Measurements from ENCODE around the gene RRP8. TPM values are rescaled to one million over a fixed set of nuclear protein-coding genes. Genes with fewer than 3 reads are reported as not detected.

Gene RRP8
- total RNA-seq, 2 donors from 2014 or later, result 5.4 to 8.9 TPM

DNA sequence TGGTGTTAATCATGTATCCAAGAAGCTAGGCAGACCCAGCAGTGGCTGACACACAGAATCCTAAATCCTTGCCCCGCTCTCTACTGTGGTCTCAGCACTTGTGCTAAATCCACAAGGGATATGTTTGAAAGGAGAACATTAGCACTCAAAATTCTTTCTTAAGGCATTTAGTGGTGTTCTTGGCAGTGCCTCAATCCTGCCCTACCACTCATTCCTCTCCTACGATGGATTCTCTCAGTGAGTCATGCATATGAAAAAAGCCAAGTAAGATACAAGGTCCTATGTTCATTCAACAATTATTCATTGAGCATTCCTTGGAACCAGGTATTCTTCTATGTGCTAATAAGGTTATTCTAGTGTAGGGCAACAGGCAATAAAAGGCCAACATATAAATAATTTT, 31.2 kb downstream of the RRP8 start:
- no peak for ATAC-seq
- TF ChIP-seq, protein P1, sequence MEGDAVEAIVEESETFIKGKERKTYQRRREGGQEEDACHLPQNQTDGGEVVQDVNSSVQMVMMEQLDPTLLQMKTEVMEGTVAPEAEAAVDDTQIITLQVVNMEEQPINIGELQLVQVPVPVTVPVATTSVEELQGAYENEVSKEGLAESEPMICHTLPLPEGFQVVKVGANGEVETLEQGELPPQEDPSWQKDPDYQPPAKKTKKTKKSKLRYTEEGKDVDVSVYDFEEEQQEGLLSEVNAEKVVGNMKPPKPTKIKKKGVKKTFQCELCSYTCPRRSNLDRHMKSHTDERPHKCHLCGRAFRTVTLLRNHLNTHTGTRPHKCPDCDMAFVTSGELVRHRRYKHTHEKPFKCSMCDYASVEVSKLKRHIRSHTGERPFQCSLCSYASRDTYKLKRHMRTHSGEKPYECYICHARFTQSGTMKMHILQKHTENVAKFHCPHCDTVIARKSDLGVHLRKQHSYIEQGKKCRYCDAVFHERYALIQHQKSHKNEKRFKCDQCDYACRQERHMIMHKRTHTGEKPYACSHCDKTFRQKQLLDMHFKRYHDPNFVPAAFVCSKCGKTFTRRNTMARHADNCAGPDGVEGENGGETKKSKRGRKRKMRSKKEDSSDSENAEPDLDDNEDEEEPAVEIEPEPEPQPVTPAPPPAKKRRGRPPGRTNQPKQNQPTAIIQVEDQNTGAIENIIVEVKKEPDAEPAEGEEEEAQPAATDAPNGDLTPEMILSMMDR (IDR thresholded peaks at IDR 0.05), result no peak
- no peak for TF ChIP-seq POLR2A (IDR thresholded peaks at IDR 0.05)
- Histone ChIP-seq H3K36me3 (replicated peaks in 1 of 2; ENCODE audit: insufficient read depth in 1 of 2, low read depth in 2 of 2) (no peaks in the 10 kb centered on the region), H3K4me1 (peaks cover 10% of the 10 kb centered on the region), H3K27ac (no peak overlapping the region), H3K9me3 (no peaks in the 10 kb centered on the region), H3K27me3 (no peaks in the 10 kb centered on the region), H3K4me3 (no peak overlapping the region)
- 79 to 88% methylated on average over 2 of the region's 2 CpGs for WGBS, 2 donors
- intact Hi-C loops (cut with DNase I), result no loop called here
- DNase-seq, result no peak

DNA sequence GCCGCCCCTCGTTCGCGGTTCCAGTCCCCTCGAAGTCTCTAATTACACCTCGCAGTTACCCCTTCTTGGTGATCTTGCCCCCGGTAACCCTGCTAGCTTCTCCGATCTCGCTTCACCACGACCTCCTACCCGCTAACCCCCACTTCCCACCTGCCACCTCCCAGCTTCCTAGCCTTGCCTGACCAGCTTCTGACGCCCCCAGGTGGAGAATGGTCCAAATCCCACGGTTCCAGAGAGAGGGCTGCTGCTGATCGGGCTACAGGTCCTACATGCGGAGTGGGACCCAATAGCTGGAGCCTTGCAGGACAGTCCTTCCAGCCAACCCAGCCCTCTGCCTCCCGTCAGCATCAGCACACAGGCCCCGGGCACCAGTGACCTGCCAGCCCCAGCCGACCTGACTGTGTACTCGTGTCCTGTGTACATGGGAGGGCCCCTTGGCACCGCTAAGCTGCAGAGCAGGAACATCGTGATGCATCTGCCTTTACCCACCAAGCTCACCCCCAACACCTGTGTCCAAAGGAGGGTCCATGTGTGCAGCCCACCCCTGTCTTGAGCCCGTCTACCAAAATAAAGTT, 31.9 kb downstream of the RRP8 start:
- intact Hi-C loops (cut with DNase I), result no loop called here
- no peak for ATAC-seq
- no peak overlapping the region for H3K27ac ChIP-seq
- TF ChIP-seq, protein P1 (IDR thresholded peaks at IDR 0.05), result no peak
- no peak for TF ChIP-seq POLR2A (IDR thresholded peaks at IDR 0.05)
- WGBS, 2 donors, result 69 to 84% methylated on average over 21 to 22 of the region's 22 CpGs
- H3K4me1 ChIP-seq, result peaks cover 10% of the 10 kb centered on the region
- H3K36me3 ChIP-seq (replicated peaks in 1 of 2; ENCODE audit: insufficient read depth in 1 of 2, low read depth in 2 of 2), result no peaks in the 10 kb centered on the region
- H3K9me3 ChIP-seq, result no peaks in the 10 kb centered on the region
- no peak for DNase-seq
- H3K4me3 ChIP-seq, result no peak overlapping the region
- no peaks in the 10 kb centered on the region for H3K27me3 ChIP-seq

DNA sequence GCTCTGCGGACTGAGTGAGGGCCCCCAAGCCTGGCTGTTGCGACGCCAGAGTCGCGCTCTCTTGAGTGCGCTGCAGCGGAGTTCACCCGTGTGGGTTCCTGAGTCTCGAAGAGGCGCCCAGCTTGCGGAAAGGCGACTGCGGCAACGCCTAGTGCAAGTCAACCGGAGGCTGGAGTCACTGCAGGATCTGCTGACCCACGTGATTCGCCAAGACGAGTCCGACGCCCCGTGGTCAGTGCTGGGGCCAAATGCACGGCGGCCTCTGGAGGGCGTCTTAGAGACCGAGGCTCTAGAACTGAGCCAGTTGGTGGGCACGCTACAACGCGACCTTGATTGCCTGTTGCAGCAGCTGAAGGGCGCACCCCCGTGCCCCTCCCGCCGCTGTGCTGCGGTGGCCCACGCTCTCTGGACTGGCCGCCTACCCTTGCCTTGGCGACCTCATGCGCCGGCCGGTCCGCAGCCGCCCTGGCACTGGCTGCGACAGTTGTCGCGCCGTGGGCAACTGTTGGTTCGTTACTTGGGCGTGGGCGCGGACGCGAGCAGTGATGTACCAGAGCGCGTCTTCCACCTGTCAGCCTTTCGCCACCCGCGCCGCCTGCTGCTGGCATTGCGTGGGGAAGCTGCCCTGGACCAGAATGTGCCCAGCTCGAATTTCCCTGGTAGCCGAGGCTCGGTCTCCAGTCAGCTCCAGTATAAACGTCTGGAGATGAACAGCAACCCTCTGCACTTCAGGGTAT, 32.6 kb downstream of the RRP8 start:
- WGBS, 2 donors, result 79 to 92% methylated on average over 49 to 62 of the region's 62 CpGs
- intact Hi-C loops (cut with DNase I), result no loop called here
- peaks cover 10% of the 10 kb centered on the region for H3K4me1 ChIP-seq
- H3K9me3 ChIP-seq, result no peaks in the 10 kb centered on the region
- H3K36me3 ChIP-seq (replicated peaks in 1 of 2; ENCODE audit: insufficient read depth in 1 of 2, low read depth in 2 of 2), result no peaks in the 10 kb centered on the region
- no peak overlapping the region for H3K27ac ChIP-seq
- ATAC-seq, result no peak
- H3K27me3 ChIP-seq, result no peaks in the 10 kb centered on the region
- H3K4me3 ChIP-seq, result no peak overlapping the region
- TF ChIP-seq, protein P1 (IDR thresholded peaks at IDR 0.05), result no peak
- TF ChIP-seq POLR2A (IDR thresholded peaks at IDR 0.05), result no peak
- no peak for DNase-seq

DNA sequence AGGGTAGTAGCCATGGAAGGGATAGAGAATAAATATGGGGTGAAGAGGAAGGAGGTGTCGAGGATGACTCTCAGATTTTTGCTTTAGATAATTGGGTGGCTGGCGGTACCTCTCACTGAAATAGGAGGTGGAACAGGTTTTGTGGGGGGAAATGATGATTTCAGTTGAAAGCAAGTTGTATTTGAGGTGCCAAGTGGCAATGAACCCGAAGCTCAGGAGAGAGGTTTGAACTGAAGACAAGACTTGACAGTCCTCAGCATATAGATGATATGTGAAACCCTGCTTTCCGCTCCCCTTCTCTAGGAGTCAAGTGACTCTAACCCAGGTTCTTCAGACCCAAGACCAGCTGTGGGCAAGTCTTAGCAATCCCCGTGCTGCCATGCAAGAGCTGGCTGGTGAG, 33.7 kb downstream of the RRP8 start:
- no peak overlapping the region for H3K27ac ChIP-seq
- H3K9me3 ChIP-seq, result no peaks in the 10 kb centered on the region
- peaks cover 10% of the 10 kb centered on the region for H3K4me1 ChIP-seq
- H3K36me3 ChIP-seq (replicated peaks in 1 of 2; ENCODE audit: insufficient read depth in 1 of 2, low read depth in 2 of 2), result no peaks in the 10 kb centered on the region
- DNase-seq, result no peak
- ATAC-seq, result no peak
- TF ChIP-seq, protein P1 (IDR thresholded peaks at IDR 0.05), result no peak
- TF ChIP-seq POLR2A (IDR thresholded peaks at IDR 0.05), result no peak
- 85 to 94% methylated on average over 5 of the region's 5 CpGs for WGBS, 2 donors
- intact Hi-C loops (cut with DNase I), result no loop called here
- H3K4me3 ChIP-seq, result no peak overlapping the region
- no peaks in the 10 kb centered on the region for H3K27me3 ChIP-seq
